SK-N-MC (cell line): ENCODE data around the gene ZNF398.
A peak's percentile ranks its signal among the peaks of the same experiment; 100 is the strongest.

Experiments used
- DNase-seq: peaks from one replicate; pipeline ENCODE4 v3.0.0-alpha.2; 2011; ENCODE audit warnings: low read depth, low spot score
- H3K27ac ChIP-seq: fragments of 200-600 bp; sonication (generic); 2 replicates; pipeline ENCODE4 v1.5.1; 2016; ENCODE audit warnings: mixed run types
- H3K36me3 ChIP-seq: fragments of 200-600 bp; sonication (generic); 2 replicates; pipeline ENCODE4 v1.6.1; 2017; ENCODE audit warnings: antibody characterized with exemption, low read length, mixed read lengths; ENCODE audit not compliant: insufficient read depth
- H3K4me3 ChIP-seq: fragments of 200-600 bp; sonication (generic); 2 replicates; pipeline ENCODE4 v1.5.1; 2016
- H3K9ac ChIP-seq: fragments of 200-600 bp; sonication (generic); 2 replicates; pipeline ENCODE4 v1.8.0; 2017; ENCODE audit warnings: mixed run types, mixed read lengths; ENCODE audit not compliant: insufficient read length
- H3K9me3 ChIP-seq: fragments of 200-600 bp; sonication (generic); 2 replicates; pipeline ENCODE4 v1.6.1; 2017; ENCODE audit warnings: low read depth, mild to moderate bottlenecking, antibody characterized with exemption, low read length, moderate library complexity, mixed read lengths
- EZH2 ChIP-seq: fragments of 200-600 bp; sonication (generic); IDR thresholded peaks from one replicate; pipeline ENCODE4 v1.6.1; 2017; ENCODE audit warnings: antibody characterized with exemption
- FOXP2 ChIP-seq: optimal IDR thresholded peaks from 2 replicates; pipeline ENCODE3; 2011; ENCODE audit warnings: mild to moderate bottlenecking, moderate library complexity; ENCODE audit not compliant: insufficient read depth; ENCODE audit errors: extremely low read length, control extremely low read depth
- POLR2AphosphoS5 ChIP-seq: IDR thresholded peaks from 2 replicates; pipeline ENCODE4 v1.6.1; 2012; ENCODE audit warnings: mild to moderate bottlenecking, low read depth, low read length, borderline replicate concordance

Gene ZNF398

GRCh38 chr7:149184274-149184673 is 37.0 kb downstream of the ZNF398 start:
- Histone ChIP-seq H3K4me3 (no peak overlapping the region), H3K27ac (no peak overlapping the region), H3K9me3 (no peaks in the 10 kb centered on the region), H3K9ac (no peak overlapping the region), H3K36me3 (peaks cover 10% of the 10 kb centered on the region)
- no peak for DNase-seq
- no peak for TF ChIP-seq FOXP2
- TF ChIP-seq EZH2, result no peak
- no peak for TF ChIP-seq POLR2AphosphoS5

DNA sequence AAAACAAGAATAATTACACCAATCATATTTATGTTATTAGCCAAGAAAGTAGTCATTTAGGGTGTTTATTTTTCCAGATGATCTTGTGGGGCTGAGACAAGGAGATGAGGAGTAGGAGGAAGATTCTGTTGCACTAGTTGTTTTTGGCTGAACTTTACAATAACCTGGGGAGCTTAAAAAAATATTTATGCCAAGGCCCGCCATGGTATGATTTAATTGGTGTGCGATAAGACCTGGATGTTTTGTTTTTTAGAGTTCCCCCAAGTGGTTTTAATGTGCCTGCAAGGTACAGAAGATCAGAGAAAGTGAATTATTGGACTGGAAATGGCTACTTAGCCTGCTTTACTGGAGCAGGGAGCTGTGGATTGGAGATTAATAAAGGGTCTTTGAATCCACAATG is 41.0 kb downstream of the ZNF398 start:
- TF ChIP-seq EZH2, result no peak
- no peak for TF ChIP-seq POLR2AphosphoS5
- TF ChIP-seq FOXP2, result no peak
- Histone ChIP-seq H3K4me3 (no peak overlapping the region), H3K27ac (no peak overlapping the region)

GRCh38 chr7:149188637-149189259 is 41.5 kb downstream of the ZNF398 start:
- no peak overlapping the region for H3K9ac ChIP-seq
- no peak overlapping the region for H3K27ac ChIP-seq
- TF ChIP-seq FOXP2, result no peak
- no peak for TF ChIP-seq EZH2
- TF ChIP-seq POLR2AphosphoS5, result no peak
- H3K9me3 ChIP-seq, result no peaks in the 10 kb centered on the region
- H3K36me3 ChIP-seq, result no peaks in the 10 kb centered on the region
- H3K4me3 ChIP-seq, result no peak overlapping the region
- DNase-seq, result no peak

More for the DNA sequence above, 41.0 kb downstream of the ZNF398 start:
- no peak for DNase-seq
- Histone ChIP-seq H3K9ac (no peak overlapping the region), H3K9me3 (no peaks in the 10 kb centered on the region), H3K36me3 (no peaks in the 10 kb centered on the region)

GRCh38 chr7:149191851-149192250 is 44.6 kb downstream of the ZNF398 start:
- H3K9ac ChIP-seq, result no peak overlapping the region
- no peak for DNase-seq
- H3K36me3 ChIP-seq, result no peaks in the 10 kb centered on the region
- TF ChIP-seq EZH2, result no peak
- no peak for TF ChIP-seq POLR2AphosphoS5
- no peak for TF ChIP-seq FOXP2
- H3K9me3 ChIP-seq, result no peaks in the 10 kb centered on the region
- H3K27ac ChIP-seq, result no peak overlapping the region
- H3K4me3 ChIP-seq, result no peak overlapping the region

DNA sequence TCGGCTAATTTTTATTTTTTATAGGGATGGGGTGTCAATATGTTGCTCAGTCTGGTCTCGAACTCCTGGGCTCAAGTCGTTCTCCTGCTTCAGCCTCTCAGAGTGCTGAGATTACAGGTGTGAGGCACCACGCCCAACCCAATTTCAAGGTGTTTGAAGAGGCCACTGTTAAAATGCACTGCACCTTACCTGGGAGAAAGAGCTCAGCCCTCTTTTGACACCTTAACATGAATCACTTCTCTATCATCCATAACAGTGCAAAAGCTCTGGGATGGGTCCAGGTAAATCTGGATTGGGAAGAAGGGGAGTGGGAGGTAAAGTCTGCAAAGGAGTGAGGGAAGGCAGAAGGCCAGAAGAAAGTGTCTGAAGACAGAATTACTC is 47.5 kb downstream of the ZNF398 start:
- H3K36me3 ChIP-seq, result peaks cover 19% of the 10 kb centered on the region
- H3K4me3 ChIP-seq, result peak overlapping the region; percentile 90
- DNase-seq, result no peak
- H3K9me3 ChIP-seq, result no peaks in the 10 kb centered on the region
- no peak for TF ChIP-seq FOXP2
- TF ChIP-seq EZH2, result no peak
- peak overlapping the region; percentile 94 for H3K9ac ChIP-seq
- no peak overlapping the region for H3K27ac ChIP-seq

DNA sequence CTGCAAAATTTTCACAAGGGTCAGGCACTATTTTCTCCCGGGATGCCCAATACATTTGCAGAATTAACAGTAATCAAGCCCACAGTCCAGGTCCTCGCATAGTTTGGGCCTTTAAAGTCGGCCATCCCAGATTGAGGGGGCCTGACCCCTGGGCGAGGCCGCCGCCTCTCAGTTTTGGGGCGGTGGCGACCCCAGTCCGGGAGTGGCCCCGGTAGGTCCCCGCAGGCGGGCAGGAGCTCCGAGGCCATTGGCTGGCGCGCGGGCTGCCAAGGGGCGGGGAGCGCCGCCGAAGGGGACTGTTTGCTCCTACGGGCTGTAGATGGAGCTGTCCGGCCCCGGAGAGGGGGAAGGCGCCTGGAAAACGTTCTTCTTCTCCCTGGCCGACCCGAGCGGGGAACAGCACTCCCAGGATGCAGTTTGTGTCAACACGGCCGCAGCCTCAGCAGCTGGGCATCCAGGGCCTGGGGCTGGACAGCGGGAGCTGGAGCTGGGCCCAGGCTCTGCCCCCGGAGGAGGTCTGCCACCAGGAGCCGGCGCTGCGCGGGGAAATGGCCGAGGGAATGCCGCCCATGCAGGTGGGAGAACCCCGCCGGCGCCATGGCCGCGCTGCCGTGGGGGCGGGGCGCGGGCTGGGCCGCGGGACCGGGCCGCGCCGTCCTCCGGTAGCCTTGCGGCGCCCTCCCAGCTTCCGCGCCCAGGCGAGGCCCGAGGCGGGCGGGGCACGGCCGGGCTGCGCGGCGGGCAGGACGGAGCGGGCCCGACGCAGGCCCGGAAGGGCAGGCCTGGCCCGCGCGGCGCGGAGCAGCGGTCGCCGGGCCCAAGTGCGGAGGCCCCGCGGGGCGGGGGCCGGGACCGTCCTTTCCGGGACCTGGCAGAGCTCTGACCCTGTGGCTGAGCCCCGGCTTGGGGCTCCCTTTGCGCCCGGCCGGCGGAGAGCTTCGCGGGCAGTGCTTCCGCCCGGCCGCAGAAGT is 48.2 kb downstream of the ZNF398 start, which contains the start of gene ZNF282:
TSS of gene ZNF282 (plus strand) at position 367 of the 971 bp plus-strand sequence. CDS start at position 411, 44 bp downstream.
- Histone ChIP-seq H3K27ac (0 out of 2 replicates have a peak within 1 kb of the TSS, but pooled peaks have one; percentile 30), H3K9ac (peak within 1 kb of the TSS; percentile 94), H3K4me3 (peak within 1 kb of the TSS; percentile 90), H3K36me3 (peaks cover 25% of the 10 kb centered on the region), H3K9me3 (no peaks in the 10 kb centered on the region)
- no peak for TF ChIP-seq EZH2
- TF ChIP-seq POLR2AphosphoS5, result peak; percentile 84
- TF ChIP-seq FOXP2, result no peak
- peak; percentile 10 for DNase-seq

GRCh38 chr7:149196151-149196704 is 49.0 kb downstream of the ZNF398 start:
- no peak overlapping the region for H3K27ac ChIP-seq
- no peak for DNase-seq
- H3K9ac ChIP-seq, result peak overlapping the region; percentile 94
- TF ChIP-seq POLR2AphosphoS5 (no peak), EZH2 (no peak), FOXP2 (no peak)
- peak overlapping the region; percentile 90 for H3K4me3 ChIP-seq
- H3K9me3 ChIP-seq, result no peaks in the 10 kb centered on the region
- H3K36me3 ChIP-seq, result peaks cover 32% of the 10 kb centered on the region

GRCh38 chr7:149196705-149197171 is 49.5 kb downstream of the ZNF398 start:
- TF ChIP-seq EZH2 (no peak), FOXP2 (no peak), POLR2AphosphoS5 (no peak)
- Histone ChIP-seq H3K9me3 (no peaks in the 10 kb centered on the region), H3K9ac (peak overlapping the region; percentile 94), H3K27ac (no peak overlapping the region), H3K4me3 (peak overlapping the region; percentile 90), H3K36me3 (peaks cover 37% of the 10 kb centered on the region)
- DNase-seq, result no peak
